GM23338 (cell line): ENCODE measurements around the gene TMEM94. TPM values are rescaled to one million over a fixed set of nuclear protein-coding genes. Genes with fewer than 3 reads are reported as not detected.

Source experiments
- ATAC-seq: fragments of 200-7000 bp; cut with Tn5 transposase; 3 replicates; pipeline ENCODE4 v1.9.1; 2020
- DNase-seq: peaks from one replicate; pipeline ENCODE4 v3.0.0-alpha.2; 2015; ENCODE audit warnings: low spot score
- H2AFZ ChIP-seq: fragments of 200-600 bp; sonication (generic); 2 replicates; pipeline ENCODE4 v1.8.0; 2016; ENCODE audit warnings: antibody characterized with exemption, mild to moderate bottlenecking, moderate library complexity
- H3F3A ChIP-seq: fragments of 200-600 bp; sonication (generic); replicated peaks from 2 replicates; pipeline ENCODE4 v1.8.0; 2017; ENCODE audit warnings: antibody characterized with exemption, mixed run types, low read depth
- H3K27ac ChIP-seq: fragments of 200-600 bp; sonication (generic); 2 replicates; pipeline ENCODE4 v1.6.1; 2016; ENCODE audit warnings: low read depth
- H3K27me3 ChIP-seq: fragments of 200-600 bp; sonication (generic); 2 replicates; pipeline ENCODE4 v1.8.0; 2016; ENCODE audit warnings: mild to moderate bottlenecking, mixed run types, moderate library complexity; ENCODE audit not compliant: insufficient read depth
- H3K36me3 ChIP-seq: fragments of 200-600 bp; sonication (generic); 2 replicates; pipeline ENCODE4 v1.8.0; 2016; ENCODE audit warnings: mild to moderate bottlenecking; ENCODE audit not compliant: insufficient read depth
- H3K4me1 ChIP-seq: fragments of 200-600 bp; sonication (generic); 2 replicates; pipeline ENCODE4 v1.8.0; 2016; ENCODE audit warnings: mild to moderate bottlenecking, moderate library complexity; ENCODE audit not compliant: insufficient read depth
- H3K4me2 ChIP-seq: fragments of 200-600 bp; sonication (generic); 2 replicates; pipeline ENCODE4 v1.7.1; 2017; ENCODE audit warnings: mixed run types
- H3K4me3 ChIP-seq: fragments of 200-600 bp; sonication (generic); 2 replicates; pipeline ENCODE4 v1.6.1; 2016; ENCODE audit warnings: mixed run types
- H3K79me2 ChIP-seq: fragments of 200-600 bp; sonication (generic); replicated peaks from 2 replicates; pipeline ENCODE4 v1.8.0; 2017; ENCODE audit warnings: mild to moderate bottlenecking; ENCODE audit not compliant: insufficient read depth
- H3K9me2 ChIP-seq: fragments of 200-600 bp; sonication (generic); 2 replicates; pipeline ENCODE4 v1.8.0; 2017; ENCODE audit not compliant: insufficient read depth
- H4K20me1 ChIP-seq: fragments of 200-600 bp; sonication (generic); replicated peaks from 2 replicates; pipeline ENCODE4 v1.8.0; 2017; ENCODE audit warnings: mild to moderate bottlenecking; ENCODE audit not compliant: insufficient read depth
- H3K27ac Mint-ChIP-seq: 2 replicates; pipeline ENCODE4 v1.8.0; 2020; ENCODE audit warnings: inconsistent platforms, mild to moderate bottlenecking, moderate library complexity, mixed read lengths
- H3K27me3 Mint-ChIP-seq: 3 replicates; pipeline ENCODE4 v1.8.0; 2022; ENCODE audit warnings: low read depth, mild to moderate bottlenecking, moderate library complexity, mixed read lengths, inconsistent platforms; ENCODE audit not compliant: insufficient read depth, poor library complexity
- H3K36me3 Mint-ChIP-seq: 3 replicates; pipeline ENCODE4 v1.8.0; 2021; ENCODE audit warnings: low read depth, mild to moderate bottlenecking, inconsistent platforms, moderate library complexity, mixed read lengths
- H3K4me1 Mint-ChIP-seq: 3 replicates; pipeline ENCODE4 v1.8.0; 2020; ENCODE audit warnings: mild to moderate bottlenecking, inconsistent platforms, mixed read lengths
- H3K4me3 Mint-ChIP-seq: 3 replicates; pipeline ENCODE4 v1.8.0; 2021; ENCODE audit warnings: moderate library complexity, mild to moderate bottlenecking, inconsistent platforms, mixed read lengths
- H3K9me3 Mint-ChIP-seq: 3 replicates; pipeline ENCODE4 v1.8.0; 2020; ENCODE audit warnings: moderate library complexity, mild to moderate bottlenecking, inconsistent platforms, mixed read lengths
- EZH2phosphoT487 ChIP-seq: fragments of 200-600 bp; sonication (generic); IDR thresholded peaks from one replicate; pipeline ENCODE4 v1.8.1; 2018; ENCODE audit warnings: antibody characterized with exemption; ENCODE audit not compliant: unreplicated experiment
- NANOG ChIP-seq: IDR thresholded peaks from 2 replicates; pipeline ENCODE4 v1.6.1; 2016; ENCODE audit warnings: antibody characterized with exemption, borderline replicate concordance
- ZNF331 ChIP-seq: fragments of 250-450 bp; sonication (Bioruptor Pico); IDR thresholded peaks from 2 replicates; pipeline ENCODE4 v1.5.0; 2020; ENCODE audit warnings: low read depth, mild to moderate bottlenecking, moderate library complexity
- polyA plus RNA-seq: library from polyadenylated mRNA; unstranded; fragments of >200 nt; fragmentation: Nextera tagmentation; extraction: Ambion mirVana; gene quantifications from 2 replicates; pipeline ENCODE4 v1.2.1, GENCODE V29; 2016
- total RNA-seq: library from RNA; depleted of rRNA; stranded (reverse); fragments of >200 nt; shearing (Covaris generic); gene quantifications from 2 replicates; pipeline ENCODE4 v1.2.3, GENCODE V29; 2014
- TF ChIP-seq, protein P1 (sequence below): IDR thresholded peaks from 2 replicates; pipeline ENCODE4 v1.6.1; 2016; ENCODE audit warnings: antibody characterized with exemption
- TF ChIP-seq, protein P2 (sequence below), 2 experiments: fragments of 200-600 bp in 1 of 2; sonication (generic) in 1 of 2; conservative IDR thresholded peaks; 2 replicates each; pipeline versions ENCODE4 v1.5.1 to v1.6.1; 2016 to 2017; ENCODE audit warnings: antibody characterized with exemption in 2 of 2, low read depth in 2 of 2, mild to moderate bottlenecking in 2 of 2, moderate library complexity in 1 of 2

TMEM94 gene
- total and polyA plus RNA-seq, 2 experiments from 2014 or later, result 24.0 to 66.0 TPM

DNA sequence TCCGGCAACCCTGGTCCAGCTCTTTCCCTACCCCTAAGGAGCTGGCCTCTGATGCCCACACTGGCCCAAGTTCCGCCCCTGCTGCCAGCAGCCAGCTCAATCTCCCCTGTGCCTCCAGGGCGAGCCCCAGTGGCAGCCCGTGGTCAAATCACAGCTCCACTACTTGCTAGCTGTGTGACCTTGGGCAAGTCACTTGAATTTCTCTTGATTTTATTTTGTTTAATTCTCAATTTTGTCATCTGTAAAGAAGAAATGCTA is 48.6 kb downstream of the TMEM94 start:
- TF ChIP-seq, protein P1, sequence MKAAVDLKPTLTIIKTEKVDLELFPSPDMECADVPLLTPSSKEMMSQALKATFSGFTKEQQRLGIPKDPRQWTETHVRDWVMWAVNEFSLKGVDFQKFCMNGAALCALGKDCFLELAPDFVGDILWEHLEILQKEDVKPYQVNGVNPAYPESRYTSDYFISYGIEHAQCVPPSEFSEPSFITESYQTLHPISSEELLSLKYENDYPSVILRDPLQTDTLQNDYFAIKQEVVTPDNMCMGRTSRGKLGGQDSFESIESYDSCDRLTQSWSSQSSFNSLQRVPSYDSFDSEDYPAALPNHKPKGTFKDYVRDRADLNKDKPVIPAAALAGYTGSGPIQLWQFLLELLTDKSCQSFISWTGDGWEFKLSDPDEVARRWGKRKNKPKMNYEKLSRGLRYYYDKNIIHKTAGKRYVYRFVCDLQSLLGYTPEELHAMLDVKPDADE, result no peak
- TF ChIP-seq EZH2phosphoT487, result no peak
- TF ChIP-seq ZNF331 (CRISPR knock-in tag), result no peak
- Histone ChIP-seq H3K4me2 (no peak overlapping the region), H2AFZ (no peak overlapping the region), H3K4me1 (no peaks in the 10 kb centered on the region), H3K4me3 (no peak overlapping the region), H3K27ac (no peak overlapping the region), H4K20me1 (no peaks in the 10 kb centered on the region), H3F3A (no peaks in the 10 kb centered on the region), H3K27me3 (no peaks in the 10 kb centered on the region), H3K36me3 (no peaks in the 10 kb centered on the region), H3K79me2 (no peaks in the 10 kb centered on the region), H3K9me2 (no peaks in the 10 kb centered on the region)
- Mint-ChIP-seq H3K9me3 (no peaks in the 10 kb centered on the region), H3K36me3 (peaks cover 12% of the 10 kb centered on the region; the same call in 2 of the 3 replicates), H3K27me3 (peaks cover 7% of the 10 kb centered on the region), H3K27ac (no peak overlapping the region), H3K4me1 (no peaks in the 10 kb centered on the region; the same call in 2 of the 3 replicates), H3K4me3 (no peak overlapping the region)
- DNase-seq (no peak), ATAC-seq (no peak)

DNA sequence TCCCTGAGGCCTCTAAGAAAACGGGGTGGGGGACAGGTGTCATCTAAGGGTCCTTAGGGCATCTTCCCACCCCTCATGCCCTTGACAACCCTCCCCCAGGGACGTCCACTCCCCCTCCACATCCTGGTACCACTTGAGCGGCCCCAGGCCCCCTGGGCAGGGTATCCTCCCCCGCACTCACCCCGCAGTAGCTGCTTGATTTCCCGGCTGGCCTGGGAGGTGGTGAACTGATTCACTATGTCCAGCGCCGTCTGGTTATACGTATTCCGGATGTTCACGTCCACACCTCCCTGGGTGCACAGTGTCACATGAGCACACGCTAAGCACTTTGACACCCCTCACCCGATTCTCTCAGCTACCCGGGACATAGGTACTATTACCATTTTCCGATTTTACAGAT is 49.2 kb downstream of the TMEM94 start:
- H3K79me2 ChIP-seq, result no peaks in the 10 kb centered on the region
- no peaks in the 10 kb centered on the region for H3K36me3 ChIP-seq
- no peaks in the 10 kb centered on the region; the same call in 2 of the 3 replicates for H3K4me1 Mint-ChIP-seq
- DNase-seq (no peak), ATAC-seq (no peak)
- no peaks in the 10 kb centered on the region for H3F3A ChIP-seq
- H3K4me1 ChIP-seq, result no peaks in the 10 kb centered on the region
- H3K4me3 ChIP-seq, result no peak overlapping the region
- no peaks in the 10 kb centered on the region for H3K9me2 ChIP-seq
- H3K27ac ChIP-seq, result no peak overlapping the region
- no peak overlapping the region for H3K4me3 Mint-ChIP-seq
- H3K9me3 Mint-ChIP-seq, result no peaks in the 10 kb centered on the region
- peaks cover 10% of the 10 kb centered on the region; the same call in 2 of the 3 replicates for H3K36me3 Mint-ChIP-seq
- no peaks in the 10 kb centered on the region for H3K27me3 ChIP-seq
- no peak overlapping the region for H3K4me2 ChIP-seq
- H4K20me1 ChIP-seq, result no peaks in the 10 kb centered on the region
- H3K27ac Mint-ChIP-seq, result no peak overlapping the region
- H2AFZ ChIP-seq, result no peak overlapping the region
- no peak for TF ChIP-seq EZH2phosphoT487
- peaks cover 7% of the 10 kb centered on the region for H3K27me3 Mint-ChIP-seq

DNA sequence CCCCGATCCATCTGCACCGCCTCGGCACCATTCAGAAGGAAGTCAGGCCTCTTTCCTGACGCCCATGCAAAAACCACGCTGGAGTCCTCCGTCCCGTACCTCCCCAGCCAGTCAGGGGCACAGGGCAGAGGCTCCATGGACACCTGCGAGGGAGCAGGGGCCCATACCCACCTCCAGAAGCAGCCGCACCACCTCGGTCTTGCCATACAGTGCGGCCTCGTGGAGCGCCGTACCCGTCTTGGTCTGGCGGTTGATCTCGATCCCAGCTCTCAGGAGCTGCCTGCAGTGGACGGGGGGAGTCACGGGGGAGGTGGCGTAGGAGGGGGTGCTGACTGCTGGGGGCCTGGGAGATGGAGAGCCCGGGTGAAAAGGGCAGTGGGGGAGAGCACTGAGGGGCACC is 49.7 kb downstream of the TMEM94 start:
- Histone ChIP-seq H3K9me2 (no peaks in the 10 kb centered on the region), H2AFZ (no peak overlapping the region), H3K27me3 (no peaks in the 10 kb centered on the region), H3K4me2 (no peak overlapping the region), H3K4me1 (no peaks in the 10 kb centered on the region), H3K4me3 (no peak overlapping the region), H3K36me3 (no peaks in the 10 kb centered on the region), H4K20me1 (no peaks in the 10 kb centered on the region), H3F3A (no peaks in the 10 kb centered on the region), H3K79me2 (no peaks in the 10 kb centered on the region; the same call in 1 of the 2 replicates), H3K27ac (no peak overlapping the region)
- H3K4me1 Mint-ChIP-seq, result no peaks in the 10 kb centered on the region; the same call in 2 of the 3 replicates
- H3K27me3 Mint-ChIP-seq, result peaks cover 7% of the 10 kb centered on the region
- no peaks in the 10 kb centered on the region for H3K9me3 Mint-ChIP-seq
- no peak for TF ChIP-seq NANOG
- DNase-seq (no peak), ATAC-seq (no peak)
- no peak overlapping the region for H3K4me3 Mint-ChIP-seq
- H3K27ac Mint-ChIP-seq, result no peak overlapping the region
- H3K36me3 Mint-ChIP-seq, result peaks cover 10% of the 10 kb centered on the region; the same call in 2 of the 3 replicates

DNA sequence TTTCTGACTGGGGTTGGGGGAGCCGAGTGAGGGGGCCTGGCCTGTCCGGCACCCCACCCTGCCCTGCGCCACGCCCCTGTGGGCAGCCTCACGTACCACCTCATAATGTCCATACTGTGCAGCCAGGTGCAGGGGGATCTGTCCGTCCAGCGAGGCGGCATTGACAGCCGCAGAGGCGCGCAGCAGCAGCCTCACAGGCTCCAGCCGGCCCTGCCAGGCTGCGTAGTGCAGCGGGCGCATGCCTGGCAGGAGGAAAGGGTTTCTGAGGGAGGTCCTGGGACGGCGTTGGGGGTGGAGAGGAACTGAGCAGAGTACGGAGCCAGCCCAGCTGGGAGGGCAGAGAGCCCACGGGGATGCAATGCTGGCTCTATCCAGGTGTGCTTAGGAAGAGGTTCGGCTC is 50.5 kb downstream of the TMEM94 start:
- no peak overlapping the region for H3K27ac Mint-ChIP-seq
- H3K79me2 ChIP-seq, result peaks cover 4% of the 10 kb centered on the region; the same call in 1 of the 2 replicates
- H3K9me2 ChIP-seq, result no peaks in the 10 kb centered on the region
- H3F3A ChIP-seq, result no peaks in the 10 kb centered on the region
- H3K9me3 Mint-ChIP-seq, result no peaks in the 10 kb centered on the region
- no peaks in the 10 kb centered on the region; the same call in 2 of the 3 replicates for H3K4me1 Mint-ChIP-seq
- no peak overlapping the region for H3K4me3 Mint-ChIP-seq
- H3K27ac ChIP-seq, result no peak overlapping the region
- no peaks in the 10 kb centered on the region for H3K4me1 ChIP-seq
- no peaks in the 10 kb centered on the region for H4K20me1 ChIP-seq
- peaks cover 7% of the 10 kb centered on the region for H3K27me3 Mint-ChIP-seq
- H2AFZ ChIP-seq, result no peak overlapping the region
- no peaks in the 10 kb centered on the region for H3K36me3 ChIP-seq
- H3K27me3 ChIP-seq, result no peaks in the 10 kb centered on the region
- no peak overlapping the region for H3K4me3 ChIP-seq
- DNase-seq, result no peak
- no peak overlapping the region for H3K4me2 ChIP-seq
- H3K36me3 Mint-ChIP-seq, result peaks cover 10% of the 10 kb centered on the region; the same call in 2 of the 3 replicates
- no peak for ATAC-seq
- TF ChIP-seq, protein P2, sequence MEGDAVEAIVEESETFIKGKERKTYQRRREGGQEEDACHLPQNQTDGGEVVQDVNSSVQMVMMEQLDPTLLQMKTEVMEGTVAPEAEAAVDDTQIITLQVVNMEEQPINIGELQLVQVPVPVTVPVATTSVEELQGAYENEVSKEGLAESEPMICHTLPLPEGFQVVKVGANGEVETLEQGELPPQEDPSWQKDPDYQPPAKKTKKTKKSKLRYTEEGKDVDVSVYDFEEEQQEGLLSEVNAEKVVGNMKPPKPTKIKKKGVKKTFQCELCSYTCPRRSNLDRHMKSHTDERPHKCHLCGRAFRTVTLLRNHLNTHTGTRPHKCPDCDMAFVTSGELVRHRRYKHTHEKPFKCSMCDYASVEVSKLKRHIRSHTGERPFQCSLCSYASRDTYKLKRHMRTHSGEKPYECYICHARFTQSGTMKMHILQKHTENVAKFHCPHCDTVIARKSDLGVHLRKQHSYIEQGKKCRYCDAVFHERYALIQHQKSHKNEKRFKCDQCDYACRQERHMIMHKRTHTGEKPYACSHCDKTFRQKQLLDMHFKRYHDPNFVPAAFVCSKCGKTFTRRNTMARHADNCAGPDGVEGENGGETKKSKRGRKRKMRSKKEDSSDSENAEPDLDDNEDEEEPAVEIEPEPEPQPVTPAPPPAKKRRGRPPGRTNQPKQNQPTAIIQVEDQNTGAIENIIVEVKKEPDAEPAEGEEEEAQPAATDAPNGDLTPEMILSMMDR (conservative IDR thresholded peaks at IDR 0.05; ENCODE audit: low read depth in 2 of 2), result no peak
- TF ChIP-seq EZH2phosphoT487, result no peak
- no peak for TF ChIP-seq NANOG
